Skeletal muscle satellite cell (primary cell): ENCODE measurements around the gene CEMIP. TPM values are rescaled to one million over a fixed set of nuclear protein-coding genes. Genes with fewer than 3 reads are reported as not detected.

Experiments used
- H3K27me3 ChIP-seq: 2 replicates; pipeline ENCODE4 v1.7.0; 2013; ENCODE audit warnings: low read length; ENCODE audit not compliant: control insufficient read depth, insufficient read depth
- H3K36me3 ChIP-seq: 2 replicates; pipeline ENCODE4 v1.7.0; 2013; ENCODE audit warnings: mild to moderate bottlenecking, control low read depth, low read length; ENCODE audit not compliant: insufficient read depth
- H3K4me1 ChIP-seq: 2 replicates; pipeline ENCODE4 v1.7.0; 2013; ENCODE audit warnings: low read length; ENCODE audit not compliant: control insufficient read depth, insufficient read depth
- H3K4me2 ChIP-seq: 2 replicates; pipeline ENCODE4 v1.7.0; 2013; ENCODE audit warnings: mild to moderate bottlenecking, low read length
- H3K4me3 ChIP-seq: 2 replicates; pipeline ENCODE4 v1.7.0; 2013; ENCODE audit warnings: low read length
- H3K9ac ChIP-seq: 2 replicates; pipeline ENCODE4 v1.7.0; 2013; ENCODE audit warnings: mild to moderate bottlenecking, low read depth, low read length, moderate library complexity
- H3K9me3 ChIP-seq: replicated peaks from 2 replicates; pipeline ENCODE4 v1.7.0; 2013; ENCODE audit warnings: mild to moderate bottlenecking, control low read depth, low read length
- total RNA-seq: library from RNA; depleted of rRNA; stranded (reverse); fragments of >200 nt; gene quantifications from 2 replicates; pipeline ENCODE4 v1.2.3, GENCODE V29; 2012; rRNA removed

Gene CEMIP, protein sequence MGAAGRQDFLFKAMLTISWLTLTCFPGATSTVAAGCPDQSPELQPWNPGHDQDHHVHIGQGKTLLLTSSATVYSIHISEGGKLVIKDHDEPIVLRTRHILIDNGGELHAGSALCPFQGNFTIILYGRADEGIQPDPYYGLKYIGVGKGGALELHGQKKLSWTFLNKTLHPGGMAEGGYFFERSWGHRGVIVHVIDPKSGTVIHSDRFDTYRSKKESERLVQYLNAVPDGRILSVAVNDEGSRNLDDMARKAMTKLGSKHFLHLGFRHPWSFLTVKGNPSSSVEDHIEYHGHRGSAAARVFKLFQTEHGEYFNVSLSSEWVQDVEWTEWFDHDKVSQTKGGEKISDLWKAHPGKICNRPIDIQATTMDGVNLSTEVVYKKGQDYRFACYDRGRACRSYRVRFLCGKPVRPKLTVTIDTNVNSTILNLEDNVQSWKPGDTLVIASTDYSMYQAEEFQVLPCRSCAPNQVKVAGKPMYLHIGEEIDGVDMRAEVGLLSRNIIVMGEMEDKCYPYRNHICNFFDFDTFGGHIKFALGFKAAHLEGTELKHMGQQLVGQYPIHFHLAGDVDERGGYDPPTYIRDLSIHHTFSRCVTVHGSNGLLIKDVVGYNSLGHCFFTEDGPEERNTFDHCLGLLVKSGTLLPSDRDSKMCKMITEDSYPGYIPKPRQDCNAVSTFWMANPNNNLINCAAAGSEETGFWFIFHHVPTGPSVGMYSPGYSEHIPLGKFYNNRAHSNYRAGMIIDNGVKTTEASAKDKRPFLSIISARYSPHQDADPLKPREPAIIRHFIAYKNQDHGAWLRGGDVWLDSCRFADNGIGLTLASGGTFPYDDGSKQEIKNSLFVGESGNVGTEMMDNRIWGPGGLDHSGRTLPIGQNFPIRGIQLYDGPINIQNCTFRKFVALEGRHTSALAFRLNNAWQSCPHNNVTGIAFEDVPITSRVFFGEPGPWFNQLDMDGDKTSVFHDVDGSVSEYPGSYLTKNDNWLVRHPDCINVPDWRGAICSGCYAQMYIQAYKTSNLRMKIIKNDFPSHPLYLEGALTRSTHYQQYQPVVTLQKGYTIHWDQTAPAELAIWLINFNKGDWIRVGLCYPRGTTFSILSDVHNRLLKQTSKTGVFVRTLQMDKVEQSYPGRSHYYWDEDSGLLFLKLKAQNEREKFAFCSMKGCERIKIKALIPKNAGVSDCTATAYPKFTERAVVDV (N-terminal part only)
- 1.8 and 5.0 TPM in 2 replicates for total RNA-seq

DNA sequence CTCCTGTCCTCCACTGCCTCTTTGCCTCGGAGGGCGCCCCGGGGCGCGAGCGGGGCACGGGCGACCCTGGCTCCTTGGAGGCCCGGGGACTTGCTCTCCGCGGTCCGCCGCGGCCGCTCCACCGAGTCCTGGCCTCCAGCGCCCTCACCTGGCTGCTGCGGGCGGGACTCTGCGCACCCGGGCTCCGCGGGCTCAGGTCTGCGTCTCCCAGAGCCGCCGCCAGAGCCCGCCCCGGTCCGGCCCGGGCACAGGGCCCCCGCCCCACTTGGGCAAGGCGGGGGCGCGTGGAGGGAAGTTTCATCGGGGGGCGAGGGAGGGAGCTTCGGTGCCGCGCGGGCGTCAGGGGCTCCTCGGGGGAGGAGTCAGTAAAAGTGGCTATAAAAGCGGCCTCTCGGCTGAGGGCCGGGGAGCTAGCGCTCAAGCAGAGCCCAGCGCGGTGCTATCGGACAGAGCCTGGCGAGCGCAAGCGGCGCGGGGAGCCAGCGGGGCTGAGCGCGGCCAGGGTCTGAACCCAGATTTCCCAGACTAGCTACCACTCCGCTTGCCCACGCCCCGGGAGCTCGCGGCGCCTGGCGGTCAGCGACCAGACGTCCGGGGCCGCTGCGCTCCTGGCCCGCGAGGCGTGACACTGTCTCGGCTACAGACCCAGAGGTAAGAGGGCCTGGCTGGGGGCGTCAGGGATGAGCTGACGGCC, at the start of gene CEMIP:
TSS of gene CEMIP (plus strand) at position 407 of the 694 bp plus-strand sequence. CDS start 94,510 bp downstream, outside the sequence.
- Histone ChIP-seq H3K4me2 (peak within 1 kb of the TSS; percentile 88), H3K4me1 (peaks cover 22% of the 10 kb centered on the region), H3K9me3 (no peaks in the 10 kb centered on the region), H3K4me3 (peak within 1 kb of the TSS; percentile 75), H3K9ac (peak within 1 kb of the TSS; percentile 65), H3K27me3 (peaks cover 20% of the 10 kb centered on the region), H3K36me3 (no peaks in the 10 kb centered on the region)

DNA sequence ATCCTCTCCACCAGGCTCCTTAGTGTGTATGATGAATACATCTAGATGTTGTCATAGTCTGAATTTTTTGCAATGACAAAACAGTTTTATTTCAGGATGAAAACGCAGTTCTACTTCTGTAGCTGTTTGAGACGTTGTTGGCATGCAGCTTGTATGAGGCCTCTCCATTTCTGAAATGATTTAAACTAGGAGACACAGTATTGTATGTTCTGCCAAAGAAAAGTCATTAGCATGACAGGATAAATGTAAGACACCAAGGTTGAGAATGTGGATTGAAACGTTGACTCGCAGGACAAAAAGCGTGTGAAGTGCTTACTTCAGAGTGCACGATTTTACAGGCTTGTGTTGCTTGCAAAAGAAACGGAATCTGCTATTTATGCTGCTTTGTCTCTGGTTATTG, 48.8 kb upstream of the CEMIP start:
- H3K4me1 ChIP-seq, result no peaks in the 10 kb centered on the region
- no peak overlapping the region for H3K4me2 ChIP-seq
- no peaks in the 10 kb centered on the region for H3K9me3 ChIP-seq
- no peaks in the 10 kb centered on the region for H3K36me3 ChIP-seq
- no peaks in the 10 kb centered on the region for H3K27me3 ChIP-seq
- H3K9ac ChIP-seq, result no peak overlapping the region
- no peak overlapping the region for H3K4me3 ChIP-seq

DNA sequence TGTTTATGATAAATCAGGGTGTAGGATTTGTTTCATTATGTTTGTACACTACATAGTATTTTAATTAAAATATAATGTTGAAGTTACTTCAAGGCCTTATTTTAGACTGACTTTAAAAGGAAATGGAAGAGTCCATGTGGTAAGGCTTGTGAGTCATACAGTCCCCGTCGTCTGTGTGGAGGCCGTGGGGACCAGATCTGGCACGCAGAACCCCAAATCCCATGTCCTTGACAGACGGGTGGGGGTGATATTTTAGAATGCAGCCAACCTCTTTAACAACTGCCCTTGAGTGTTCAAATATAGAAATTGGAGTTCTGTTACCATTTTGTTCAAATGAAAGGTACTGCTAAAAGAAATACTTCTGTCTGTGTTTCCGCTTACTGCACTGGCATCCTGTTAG, 48.2 kb upstream of the CEMIP start:
- Histone ChIP-seq H3K4me1 (no peaks in the 10 kb centered on the region), H3K9me3 (no peaks in the 10 kb centered on the region), H3K9ac (no peak overlapping the region), H3K27me3 (no peaks in the 10 kb centered on the region), H3K4me3 (no peak overlapping the region), H3K36me3 (no peaks in the 10 kb centered on the region), H3K4me2 (no peak overlapping the region)

DNA sequence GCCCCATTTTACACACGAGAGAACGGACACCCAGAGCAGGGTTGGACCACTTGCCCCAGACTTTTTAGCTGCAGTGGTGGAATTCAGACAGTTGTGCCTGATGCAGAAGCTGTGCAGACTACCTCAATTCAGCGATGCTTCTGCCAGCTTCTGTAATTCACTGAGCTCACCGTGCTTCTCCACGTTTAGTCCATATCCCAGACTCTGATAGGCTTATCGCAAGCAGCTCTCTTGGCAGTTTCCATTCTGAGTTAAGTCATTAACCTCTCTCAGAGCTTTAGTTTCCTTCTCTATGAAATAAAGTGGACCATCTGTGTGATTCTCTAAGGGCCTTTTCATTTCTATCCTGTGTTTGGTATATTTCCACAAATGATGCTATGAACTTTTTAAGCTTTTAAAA, 47.0 kb upstream of the CEMIP start:
- H3K9ac ChIP-seq, result no peak overlapping the region
- H3K4me1 ChIP-seq, result no peaks in the 10 kb centered on the region
- no peak overlapping the region for H3K4me2 ChIP-seq
- no peaks in the 10 kb centered on the region for H3K36me3 ChIP-seq
- no peaks in the 10 kb centered on the region for H3K9me3 ChIP-seq
- H3K27me3 ChIP-seq, result no peaks in the 10 kb centered on the region
- no peak overlapping the region for H3K4me3 ChIP-seq

DNA sequence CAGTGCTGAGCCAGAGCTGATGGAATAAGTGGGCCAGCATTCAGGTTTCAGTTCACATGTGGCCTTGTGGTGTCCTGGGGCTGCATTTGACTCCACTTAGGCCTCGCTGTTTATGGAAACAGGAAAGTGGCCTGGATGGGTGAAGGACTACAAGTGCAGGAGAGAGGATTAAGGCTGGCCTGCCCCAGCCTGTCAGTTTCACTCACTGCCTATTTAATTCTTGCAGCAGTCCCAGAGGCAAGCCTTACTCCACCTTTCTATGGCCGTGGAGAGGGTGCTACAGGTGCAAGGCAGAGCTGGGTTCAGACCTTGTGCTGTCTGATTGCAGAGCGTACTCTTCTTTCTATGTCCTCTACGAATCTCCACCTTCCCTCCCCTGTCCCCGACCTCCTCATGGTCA, 46.4 kb upstream of the CEMIP start:
- H3K4me1 ChIP-seq, result no peaks in the 10 kb centered on the region
- H3K4me3 ChIP-seq, result no peak overlapping the region
- no peak overlapping the region for H3K4me2 ChIP-seq
- no peaks in the 10 kb centered on the region for H3K27me3 ChIP-seq
- no peak overlapping the region for H3K9ac ChIP-seq
- no peaks in the 10 kb centered on the region for H3K9me3 ChIP-seq
- no peaks in the 10 kb centered on the region for H3K36me3 ChIP-seq

DNA sequence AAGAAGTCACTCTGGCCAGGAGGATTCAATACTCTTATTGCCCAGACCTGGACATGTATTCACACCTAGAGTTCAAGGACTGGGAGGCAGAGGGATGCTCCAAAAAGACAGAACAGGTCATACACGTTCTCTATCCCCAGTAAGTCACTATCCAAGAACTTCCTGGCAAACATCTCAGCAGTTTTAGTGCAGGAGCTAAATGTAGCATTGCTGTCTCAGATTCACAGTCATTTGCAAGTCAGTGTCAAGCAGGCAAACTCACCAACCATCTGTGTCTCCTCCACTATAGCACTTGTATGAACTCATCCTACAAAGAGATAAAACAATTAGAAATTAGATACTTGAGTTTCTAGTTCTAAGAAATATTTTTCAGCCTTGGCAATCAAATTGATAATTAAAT, 45.7 kb upstream of the CEMIP start:
- Histone ChIP-seq H3K4me3 (no peak overlapping the region), H3K9me3 (no peaks in the 10 kb centered on the region), H3K27me3 (no peaks in the 10 kb centered on the region), H3K4me1 (no peaks in the 10 kb centered on the region), H3K36me3 (no peaks in the 10 kb centered on the region), H3K9ac (no peak overlapping the region), H3K4me2 (no peak overlapping the region)

DNA sequence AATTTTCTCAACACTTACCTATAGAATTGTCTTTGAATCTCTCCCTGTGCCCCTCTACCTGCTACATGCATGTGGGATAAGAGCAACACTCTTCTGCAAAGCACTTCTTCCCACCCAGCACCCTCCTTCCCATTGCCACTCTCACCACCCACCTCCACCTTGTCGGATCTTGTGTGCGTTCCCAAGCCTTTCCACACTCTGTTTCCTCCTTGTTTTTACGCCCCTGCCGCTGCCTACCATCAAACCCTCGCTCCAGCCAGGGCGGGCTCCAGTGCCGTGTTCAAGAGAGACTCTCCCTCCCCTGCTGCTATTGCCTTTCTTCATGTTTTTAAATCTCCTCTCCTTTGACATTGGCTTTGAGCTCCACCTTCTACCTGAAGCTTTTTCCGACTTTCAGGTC, 43.8 kb upstream of the CEMIP start:
- no peak overlapping the region for H3K4me3 ChIP-seq
- no peaks in the 10 kb centered on the region for H3K36me3 ChIP-seq
- no peaks in the 10 kb centered on the region for H3K4me1 ChIP-seq
- H3K27me3 ChIP-seq, result no peaks in the 10 kb centered on the region
- no peak overlapping the region for H3K9ac ChIP-seq
- H3K4me2 ChIP-seq, result no peak overlapping the region
- no peaks in the 10 kb centered on the region for H3K9me3 ChIP-seq

DNA sequence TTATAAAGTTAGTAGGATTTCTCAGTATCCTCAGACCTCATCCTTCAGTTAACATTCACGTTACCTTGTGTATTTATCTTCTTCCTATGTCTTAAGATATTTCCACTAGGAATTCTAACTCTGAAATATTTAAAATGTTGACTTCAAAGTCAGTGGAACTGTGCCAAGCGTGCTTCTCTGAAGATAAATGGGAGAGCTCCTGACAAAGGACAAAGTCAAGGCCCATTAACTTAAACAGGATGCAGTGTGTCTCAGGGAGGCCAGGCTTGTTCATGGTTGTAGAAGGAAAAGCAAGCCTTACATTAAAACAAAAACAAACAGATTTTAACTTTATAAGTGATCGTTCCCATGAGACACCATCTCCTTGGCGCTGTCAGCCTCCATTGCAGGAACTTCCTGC, 42.6 kb upstream of the CEMIP start:
- Histone ChIP-seq H3K4me1 (no peaks in the 10 kb centered on the region), H3K9ac (no peak overlapping the region), H3K4me3 (no peak overlapping the region), H3K4me2 (no peak overlapping the region), H3K9me3 (no peaks in the 10 kb centered on the region), H3K36me3 (no peaks in the 10 kb centered on the region), H3K27me3 (no peaks in the 10 kb centered on the region)

DNA sequence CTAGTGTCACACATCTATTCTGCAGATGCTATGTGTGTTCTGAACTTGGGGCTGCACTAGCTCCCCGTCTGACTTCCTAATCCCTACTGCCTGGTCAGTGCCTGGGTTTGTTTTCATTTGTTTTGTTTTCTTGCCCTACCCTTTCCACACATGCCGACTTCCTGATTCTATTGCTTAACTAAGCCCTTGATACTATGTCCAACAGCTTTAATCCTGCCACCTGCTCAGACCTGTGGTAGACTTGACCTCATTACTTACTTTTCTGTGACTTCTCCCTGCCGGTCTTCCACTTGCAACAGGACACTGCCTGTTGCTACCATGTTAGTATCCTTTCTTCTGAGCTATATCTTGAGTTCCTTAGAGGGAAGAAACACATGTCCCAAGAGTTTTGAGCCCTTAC, 39.3 kb upstream of the CEMIP start:
- H3K4me1 ChIP-seq, result peaks cover 8% of the 10 kb centered on the region

DNA sequence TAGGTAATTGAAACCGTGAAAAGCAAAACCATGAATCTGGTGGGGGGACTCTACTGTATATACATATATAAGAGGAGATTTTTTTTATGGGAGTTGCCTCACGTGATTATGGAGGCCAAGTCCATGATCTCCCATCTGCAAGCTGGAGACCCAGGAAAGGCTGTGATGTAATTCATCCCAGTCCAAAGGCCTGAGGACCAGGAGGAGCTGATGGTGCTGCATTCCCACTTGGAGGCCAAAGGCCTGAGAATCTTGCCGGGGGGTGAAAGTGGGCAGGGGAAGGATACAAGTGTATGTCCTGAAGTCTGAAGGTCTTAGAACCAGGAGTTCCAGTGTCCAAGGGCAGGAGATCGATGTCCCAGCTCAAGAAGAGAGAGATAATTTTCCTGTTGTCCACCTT, 37.1 kb upstream of the CEMIP start:
- H3K4me2 ChIP-seq, result no peak overlapping the region
- no peaks in the 10 kb centered on the region for H3K9me3 ChIP-seq
- H3K9ac ChIP-seq, result no peak overlapping the region
- H3K4me1 ChIP-seq, result peaks cover 15% of the 10 kb centered on the region
- H3K27me3 ChIP-seq, result no peaks in the 10 kb centered on the region
- no peak overlapping the region for H3K4me3 ChIP-seq
- no peaks in the 10 kb centered on the region for H3K36me3 ChIP-seq

More for the DNA sequence above, 39.3 kb upstream of the CEMIP start:
- no peak overlapping the region for H3K4me3 ChIP-seq
- no peaks in the 10 kb centered on the region for H3K9me3 ChIP-seq
- no peaks in the 10 kb centered on the region for H3K27me3 ChIP-seq
- no peak overlapping the region for H3K9ac ChIP-seq
- no peaks in the 10 kb centered on the region for H3K36me3 ChIP-seq
- H3K4me2 ChIP-seq, result no peak overlapping the region
